BLaER1 (cell line): ENCODE results near the gene PLSCR5.

ENCODE experiments used
- H3K27ac ChIP-seq: shearing (Covaris generic); formaldehyde crosslinking; 2 replicates; pipeline ENCODE4 v1.8.1; 2022
- H3K27me3 ChIP-seq: shearing (Covaris generic); formaldehyde crosslinking; 2 replicates; pipeline ENCODE4 v1.8.1; 2022
- H3K36me3 ChIP-seq: shearing (Covaris generic); formaldehyde crosslinking; 2 replicates; pipeline ENCODE4 v1.8.1; 2022
- H3K4me1 ChIP-seq: shearing (Covaris generic); formaldehyde crosslinking; 2 replicates; pipeline ENCODE4 v1.8.1; 2022
- H3K4me2 ChIP-seq: shearing (Covaris generic); formaldehyde crosslinking; 2 replicates; pipeline ENCODE4 v1.8.1; 2022
- H3K4me3 ChIP-seq: shearing (Covaris generic); formaldehyde crosslinking; 2 replicates; pipeline ENCODE4 v1.8.1; 2022
- H3K9ac ChIP-seq: shearing (Covaris generic); formaldehyde crosslinking; 2 replicates; pipeline ENCODE4 v1.8.1; 2022
- H3K9me3 ChIP-seq: shearing (Covaris generic); formaldehyde crosslinking; 2 replicates; pipeline ENCODE4 v1.8.1; 2022
- H4K20me1 ChIP-seq: shearing (Covaris generic); formaldehyde crosslinking; 2 replicates; pipeline ENCODE4 v1.8.1; 2022
- Cebpa-rat ChIP-seq: shearing (Covaris generic); IDR thresholded peaks from 2 replicates; pipeline ENCODE4 v1.8.1; 2022

PLSCR5 gene

DNA sequence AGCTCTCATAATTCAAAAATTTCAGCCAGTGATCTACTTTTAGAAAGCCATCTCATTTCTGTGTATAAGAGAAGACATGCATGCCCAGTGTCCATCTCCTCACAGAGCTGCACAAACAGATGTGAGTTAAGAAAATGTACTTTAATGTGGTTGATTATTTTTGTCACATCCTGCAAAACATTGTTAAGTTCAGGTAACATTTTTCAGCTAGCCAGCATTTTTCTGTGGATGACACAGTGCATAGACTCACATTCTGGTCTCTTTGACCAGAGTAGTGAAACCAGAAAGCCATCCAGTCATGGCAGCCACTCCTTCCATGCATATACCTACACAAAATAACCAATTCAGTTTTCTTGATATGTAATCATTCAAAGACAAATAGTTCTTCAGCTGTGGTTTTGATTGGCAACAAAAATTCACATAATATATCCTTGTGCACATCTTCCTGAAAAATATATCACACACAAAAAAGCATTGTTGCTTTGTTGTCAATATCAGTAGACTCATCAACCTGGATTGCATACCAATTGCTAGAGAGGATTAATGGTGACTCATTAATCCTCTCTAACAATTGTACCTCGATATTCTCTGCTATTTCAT, 58.7 kb downstream of the PLSCR5 start:
- Histone ChIP-seq H3K4me3 (no peak overlapping the region), H3K4me1 (peaks cover 41% of the 10 kb centered on the region), H3K27ac (no peak overlapping the region), H3K36me3 (no peaks in the 10 kb centered on the region), H4K20me1 (no peaks in the 10 kb centered on the region), H3K9me3 (no peaks in the 10 kb centered on the region), H3K27me3 (no peaks in the 10 kb centered on the region), H3K4me2 (no peak overlapping the region), H3K9ac (no peak overlapping the region)
- no peak for TF ChIP-seq Cebpa-rat

DNA sequence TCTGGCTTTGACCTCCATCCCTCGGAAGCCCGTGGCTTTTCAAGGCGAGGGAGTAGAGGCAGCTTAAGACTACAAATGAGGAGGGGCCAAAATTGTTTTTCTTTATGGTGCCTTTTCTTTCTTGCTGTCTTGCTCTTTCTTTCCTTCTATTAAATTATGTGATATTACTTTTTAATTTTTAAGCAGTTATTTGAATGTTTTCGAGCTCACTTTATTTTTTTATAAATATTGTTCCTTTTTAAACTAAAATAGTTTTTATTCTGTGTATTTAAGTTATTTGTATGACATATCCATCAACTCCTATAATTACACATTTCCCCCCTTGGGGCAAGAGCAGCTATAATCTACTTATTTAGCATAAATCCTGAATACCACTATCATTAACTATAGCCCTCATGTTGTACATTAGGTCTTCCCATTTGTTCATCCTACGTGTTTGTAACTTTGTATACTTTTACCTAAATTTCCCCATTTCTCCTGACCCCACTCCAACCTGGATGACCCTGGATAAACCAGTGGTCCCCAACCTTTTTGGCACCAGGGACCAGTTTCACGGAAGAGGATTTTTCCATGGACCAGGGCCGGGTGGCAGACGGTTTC, 60.1 kb downstream of the PLSCR5 start:
- peaks cover 48% of the 10 kb centered on the region for H3K4me1 ChIP-seq
- no peaks in the 10 kb centered on the region for H3K36me3 ChIP-seq
- no peaks in the 10 kb centered on the region for H3K27me3 ChIP-seq
- H3K9ac ChIP-seq, result 0 out of 2 replicates have a peak overlapping the region, but pooled peaks have one; percentile 34
- TF ChIP-seq Cebpa-rat, result no peak
- peak overlapping the region; percentile 94 for H3K4me2 ChIP-seq
- H3K27ac ChIP-seq, result peak overlapping the region; percentile 93
- peak overlapping the region; percentile 79 for H3K4me3 ChIP-seq
- no peaks in the 10 kb centered on the region for H4K20me1 ChIP-seq
- no peaks in the 10 kb centered on the region for H3K9me3 ChIP-seq

- Histone ChIP-seq H3K36me3 (peaks cover 1% of the 10 kb centered on the region), H3K4me1 (peaks cover 48% of the 10 kb centered on the region), H3K9ac (peak within 1 kb of the TSS; percentile 91), H3K27ac (peak within 1 kb of the TSS; percentile 93), H3K27me3 (no peaks in the 10 kb centered on the region), H3K4me2 (peak within 1 kb of the TSS; percentile 94), H3K4me3 (peak within 1 kb of the TSS; percentile 79), H3K9me3 (no peaks in the 10 kb centered on the region), H4K20me1 (no peaks in the 10 kb centered on the region)
- no peak for TF ChIP-seq Cebpa-rat
These were observed 60.9 kb downstream of the PLSCR5 start, which contains the start of gene PLSCR1 for GRCh38 chr3:146544002-146544928. Gene PLSCR1, minus strand, starts transcription at chr3:146544607. Its CDS starts 8,055 bp downstream, at chr3:146536552.

DNA sequence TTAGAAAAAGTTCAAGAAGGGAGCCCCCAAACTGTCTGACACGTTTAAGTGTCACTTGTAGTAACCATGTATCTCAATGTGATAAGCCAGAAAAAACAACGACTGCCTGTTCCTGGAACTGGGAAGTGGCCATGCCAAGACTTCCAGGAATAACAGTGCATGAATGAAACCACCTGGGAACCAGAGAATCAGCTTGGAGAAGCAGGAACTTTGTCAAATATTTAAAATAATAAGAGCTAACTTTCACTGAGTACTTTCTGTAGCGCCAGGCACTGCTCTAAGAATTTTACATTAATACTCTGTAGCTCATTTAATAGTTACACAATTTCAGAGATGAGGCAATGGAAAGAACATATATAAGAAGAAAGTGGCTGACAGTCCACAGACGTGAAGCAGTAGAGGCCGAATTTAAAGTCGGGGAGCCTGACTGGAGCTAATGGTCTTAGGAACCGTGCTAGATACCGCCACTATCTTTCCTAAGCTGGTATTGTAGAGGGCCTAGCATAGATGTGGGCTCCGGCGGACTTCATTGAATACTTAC, 61.6 kb downstream of the PLSCR5 start:
- H3K4me1 ChIP-seq, result peaks cover 48% of the 10 kb centered on the region
- peaks cover 8% of the 10 kb centered on the region for H3K36me3 ChIP-seq
- TF ChIP-seq Cebpa-rat, result no peak
- H3K27ac ChIP-seq, result peak overlapping the region; percentile 93
- H3K4me3 ChIP-seq, result peak overlapping the region; percentile 79
- H3K9ac ChIP-seq, result peak overlapping the region; percentile 91
- H3K4me2 ChIP-seq, result peak overlapping the region; percentile 94
- H3K9me3 ChIP-seq, result no peaks in the 10 kb centered on the region; the same call in 1 of the 2 replicates
- H4K20me1 ChIP-seq, result no peaks in the 10 kb centered on the region
- H3K27me3 ChIP-seq, result no peaks in the 10 kb centered on the region

DNA sequence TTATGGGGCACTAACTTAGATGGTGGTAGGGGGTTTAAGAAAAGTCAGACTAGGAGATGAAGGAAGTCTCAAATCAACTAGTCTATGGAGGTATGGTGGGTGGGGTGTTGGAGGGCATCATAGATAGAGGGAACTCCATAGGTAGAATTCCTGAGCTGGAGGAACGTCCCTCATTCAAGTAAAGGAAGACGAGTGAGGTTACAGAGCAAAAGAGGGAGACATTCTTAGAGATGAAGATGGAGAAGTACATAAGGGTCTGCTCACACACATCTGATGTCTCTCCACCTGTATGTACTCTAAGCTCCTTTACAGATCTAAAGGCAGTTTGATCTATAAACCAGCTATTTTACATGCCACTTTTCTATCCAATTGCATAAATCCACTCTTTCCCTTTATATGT, 62.2 kb downstream of the PLSCR5 start:
- Histone ChIP-seq H3K27ac (no peak overlapping the region), H3K27me3 (no peaks in the 10 kb centered on the region), H3K9me3 (no peaks in the 10 kb centered on the region; the same call in 1 of the 2 replicates), H3K4me2 (peak overlapping the region; percentile 94), H3K36me3 (peaks cover 8% of the 10 kb centered on the region), H3K4me1 (peaks cover 48% of the 10 kb centered on the region), H3K9ac (peak overlapping the region; percentile 91; the same call in 1 of the 2 replicates), H4K20me1 (no peaks in the 10 kb centered on the region), H3K4me3 (peak overlapping the region; percentile 79)
- no peak for TF ChIP-seq Cebpa-rat

DNA sequence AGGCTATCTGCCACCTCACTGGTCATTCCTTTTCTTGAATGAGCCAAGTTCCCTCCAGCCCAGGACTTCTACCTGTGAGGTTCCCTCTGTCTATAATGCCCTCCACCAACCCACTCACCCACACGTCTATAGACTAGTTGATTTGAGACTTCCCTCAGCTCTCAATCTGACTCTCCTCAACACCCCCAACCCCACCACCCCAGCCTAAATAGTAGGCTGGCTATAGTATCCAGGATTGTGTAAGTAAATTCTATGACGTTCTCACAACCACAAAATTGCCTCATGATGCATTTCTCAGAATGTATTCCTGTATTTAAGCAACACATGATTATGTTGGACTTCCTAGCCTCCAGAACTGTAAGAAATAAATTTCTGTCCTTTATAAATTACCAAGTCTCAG, 63.0 kb downstream of the PLSCR5 start:
- Histone ChIP-seq H3K27ac (no peak overlapping the region), H3K9me3 (no peaks in the 10 kb centered on the region; the same call in 1 of the 2 replicates), H3K27me3 (no peaks in the 10 kb centered on the region), H3K36me3 (peaks cover 8% of the 10 kb centered on the region), H3K9ac (no peak overlapping the region), H3K4me1 (peaks cover 48% of the 10 kb centered on the region), H3K4me3 (no peak overlapping the region), H3K4me2 (peak overlapping the region; percentile 94; the same call in 1 of the 2 replicates), H4K20me1 (no peaks in the 10 kb centered on the region)
- no peak for TF ChIP-seq Cebpa-rat

GRCh38 chr3:146540978-146541377, 64.2 kb downstream of the PLSCR5 start:
- Histone ChIP-seq H3K36me3 (peaks cover 8% of the 10 kb centered on the region), H3K4me3 (no peak overlapping the region), H3K9me3 (no peaks in the 10 kb centered on the region; the same call in 1 of the 2 replicates), H4K20me1 (no peaks in the 10 kb centered on the region), H3K27me3 (no peaks in the 10 kb centered on the region), H3K27ac (no peak overlapping the region), H3K4me2 (no peak overlapping the region), H3K9ac (no peak overlapping the region), H3K4me1 (peaks cover 42% of the 10 kb centered on the region)
- no peak for TF ChIP-seq Cebpa-rat

DNA sequence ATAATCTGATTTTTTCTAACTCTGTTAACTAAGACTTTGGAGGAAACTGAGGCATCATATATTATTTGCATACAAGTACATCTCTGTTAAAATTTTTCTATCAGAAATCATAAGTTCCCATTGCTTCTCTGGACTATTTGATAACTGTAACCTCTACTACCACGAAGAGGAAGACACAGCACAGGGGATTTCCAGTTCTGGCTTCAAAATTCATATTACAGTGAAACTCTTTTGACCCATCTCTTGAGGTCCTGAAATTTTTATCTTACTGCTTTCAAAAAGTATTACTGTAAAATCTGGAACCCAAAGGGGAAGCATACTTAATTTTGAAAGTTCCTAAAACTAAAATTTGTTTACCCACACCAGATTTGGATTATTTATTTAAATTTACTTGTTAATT, 64.9 kb downstream of the PLSCR5 start:
- Histone ChIP-seq H4K20me1 (no peaks in the 10 kb centered on the region), H3K4me2 (no peak overlapping the region), H3K4me3 (no peak overlapping the region), H3K36me3 (peaks cover 8% of the 10 kb centered on the region), H3K4me1 (peaks cover 35% of the 10 kb centered on the region), H3K27ac (no peak overlapping the region), H3K9ac (no peak overlapping the region), H3K27me3 (no peaks in the 10 kb centered on the region), H3K9me3 (no peaks in the 10 kb centered on the region; the same call in 1 of the 2 replicates)
- no peak for TF ChIP-seq Cebpa-rat

GRCh38 chr3:146539315-146539714, 65.8 kb downstream of the PLSCR5 start:
- H3K4me2 ChIP-seq, result no peak overlapping the region
- peaks cover 8% of the 10 kb centered on the region for H3K36me3 ChIP-seq

More at GRCh38 chr3:146539315-146539714, 65.8 kb downstream of the PLSCR5 start:
- no peak for TF ChIP-seq Cebpa-rat
- no peak overlapping the region for H3K4me3 ChIP-seq
- no peaks in the 10 kb centered on the region for H3K27me3 ChIP-seq
- peaks cover 29% of the 10 kb centered on the region for H3K4me1 ChIP-seq
- no peaks in the 10 kb centered on the region; the same call in 1 of the 2 replicates for H3K9me3 ChIP-seq
- H3K27ac ChIP-seq, result no peak overlapping the region
- no peak overlapping the region for H3K9ac ChIP-seq
- H4K20me1 ChIP-seq, result no peaks in the 10 kb centered on the region
